Measurements from ENCODE around the gene C14orf39. TPM values are rescaled to one million over a fixed set of nuclear protein-coding genes. Genes with fewer than 3 reads are reported as not detected.
"Not testable (repeated sequence)": the region's sequence is repeated elsewhere in the genome, so short reads cannot be mapped to it uniquely, and the experiment has no call there.

Gene C14orf39
- total and polyA plus RNA-seq, 12 donors: 0.24 to 0.91 (median 0.40) TPM; not detected in 7

GRCh38 chr14:60420050-60420449 lies 65.8 kb downstream of the C14orf39 start:
- intact Hi-C loops (cut with DNase I): no loop called here
- no peak overlapping the region for H3K4me3 ChIP-seq
- H3K27ac ChIP-seq: no peak overlapping the region
- H3K27me3 ChIP-seq: no peaks in the 10 kb centered on the region
- WGBS, 4 donors: 85 to 92% (median 88%) methylated on average over 5 of the region's 5 CpGs
- no peaks in the 10 kb centered on the region for H3K9me3 ChIP-seq (replicated peaks in 1 of 3)
- no peaks in the 10 kb centered on the region for H3K36me3 ChIP-seq (replicated peaks in 1 of 2)
- TF ChIP-seq CTCF (IDR thresholded peaks at IDR 0.05) (no peak), POLR2A (IDR thresholded peaks at IDR 0.05) (no peak)
- H3K4me1 ChIP-seq (replicated peaks in 1 of 2): no peaks in the 10 kb centered on the region
- DNase-seq: no peak

- H3K27me3 ChIP-seq; H3K27ac ChIP-seq; H3K4me1 ChIP-seq (replicated peaks in 1 of 2); H3K4me3 ChIP-seq; DNase-seq; H3K9me3 ChIP-seq (replicated peaks in 1 of 3); intact Hi-C loops (cut with DNase I); H3K36me3 ChIP-seq (replicated peaks in 1 of 2): not testable (repeated sequence)
- 91 to 95% (median 93%) methylated on average over 22 of the region's 22 CpGs for WGBS, 4 donors
Measured at GRCh38 chr14:60397550-60397949, 88.3 kb downstream of the C14orf39 start.

- no peak for DNase-seq
- Histone ChIP-seq H3K4me1 (replicated peaks in 1 of 2) (no peaks in the 10 kb centered on the region), H3K4me3 (no peak overlapping the region), H3K27me3 (no peaks in the 10 kb centered on the region), H3K36me3 (replicated peaks in 1 of 2) (no peaks in the 10 kb centered on the region), H3K27ac (no peak overlapping the region), H3K9me3 (replicated peaks in 1 of 3) (no peaks in the 10 kb centered on the region)
- intact Hi-C loops (cut with DNase I): no loop called here
- 45 to 61% (median 51%) methylated on average over 2 of the region's 2 CpGs for WGBS, 4 donors
- TF ChIP-seq POLR2A (IDR thresholded peaks at IDR 0.05): no peak
- no peak for TF ChIP-seq CTCF (IDR thresholded peaks at IDR 0.05)
Measured at GRCh38 chr14:60396718-60397343, 89.0 kb downstream of the C14orf39 start.

Other genes with a start within 250 kb of the C14orf39 start
- gene PPM1A, start 236.8 kb downstream of the C14orf39 start, total RNA-seq: 10 to 100 TPM; 19.1 to 56.5 (median 39.4) TPM
- 10 to 100 TPM; 23.4 to 53.0 (median 23.5) TPM for gene PPM1A, start 236.8 kb downstream of the C14orf39 start, polyA plus RNA-seq
- not detected for gene SIX6, start 23.1 kb upstream of the C14orf39 start, total RNA-seq
- under 1 TPM in 1 of 3 donors, not detected in 2; 0.08 TPM for gene SIX6, start 23.1 kb upstream of the C14orf39 start, polyA plus RNA-seq
- under 1 TPM; 0.11 to 0.96 (median 0.61) TPM for gene SIX1, start 163.4 kb upstream of the C14orf39 start, total RNA-seq
- under 1 TPM; 0.15 to 0.67 (median 0.24) TPM for gene SIX1, start 163.4 kb upstream of the C14orf39 start, polyA plus RNA-seq
- 1 to 10 TPM in 8 of 9 donors, under 1 TPM in 1; 0.98 to 3.9 (median 3.1) TPM for gene SIX4, start 238.3 kb upstream of the C14orf39 start, total RNA-seq
- 1 to 10 TPM in 1 of 3 donors, under 1 TPM in 2; 0.40 to 1.5 (median 0.64) TPM for gene SIX4, start 238.3 kb upstream of the C14orf39 start, polyA plus RNA-seq
- 10 to 100 TPM; 11.7 to 69.2 (median 31.4) TPM for gene MNAT1, start 248.7 kb upstream of the C14orf39 start, total RNA-seq
- gene MNAT1, start 248.7 kb upstream of the C14orf39 start, polyA plus RNA-seq: 10 to 100 TPM; 16.3 to 42.4 (median 17.5) TPM